Liver (tissue), 9 donors: ENCODE results near the gene CATSPER4. TPM values are rescaled to one million over a fixed set of nuclear protein-coding genes. Genes with fewer than 3 reads are reported as not detected.

ENCODE experiments used
- DNase-seq: peaks from one replicate; pipeline ENCODE4 v3.0.0-alpha.2; 2017; ENCODE audit warnings: low spot score
- H3K27ac ChIP-seq, 2 donors: one replicate each; pipeline ENCODE4 v1.7.0; 2013; ENCODE audit warnings: inconsistent platforms in 2 of 2, low read length in 2 of 2, control low read depth in 1 of 2, low read depth in 1 of 2, mild to moderate bottlenecking in 1 of 2
- H3K27me3 ChIP-seq, 4 donors: one replicate each; pipeline versions ENCODE4 v1.6.1 to v1.7.0; 2013; ENCODE audit warnings: low read length in 3 of 4, inconsistent platforms in 1 of 4, mild to moderate bottlenecking in 1 of 4, moderate library complexity in 1 of 4; ENCODE audit not compliant: control insufficient read depth in 4 of 4, insufficient read depth in 4 of 4
- H3K36me3 ChIP-seq, 4 donors: one replicate each; pipeline versions ENCODE4 v1.6.1 to v1.7.0; 2013; ENCODE audit warnings: low read length in 3 of 4, mild to moderate bottlenecking in 3 of 4, low read depth in 1 of 4, moderate library complexity in 1 of 4; ENCODE audit not compliant: control insufficient read depth in 4 of 4, insufficient read depth in 3 of 4
- H3K4me1 ChIP-seq, 4 donors: one replicate each; pipeline versions ENCODE4 v1.6.1 to v1.7.0; 2013; ENCODE audit warnings: low read length in 3 of 4, mild to moderate bottlenecking in 3 of 4, moderate library complexity in 1 of 4; ENCODE audit not compliant: control insufficient read depth in 4 of 4, insufficient read depth in 4 of 4
- H3K4me3 ChIP-seq, 3 donors: one replicate each; pipeline versions ENCODE4 v1.6.1 to v1.7.0; 2013; ENCODE audit warnings: low read length in 3 of 3, control low read depth in 1 of 3, low read depth in 1 of 3, mild to moderate bottlenecking in 1 of 3
- H3K9ac ChIP-seq, 2 donors: one replicate each; pipeline ENCODE4 v1.7.0; 2013; ENCODE audit warnings: low read length in 2 of 2, mild to moderate bottlenecking in 2 of 2, moderate library complexity in 2 of 2, control low read depth in 1 of 2, low read depth in 1 of 2
- H3K9me3 ChIP-seq, 4 donors: one replicate each; pipeline versions ENCODE4 v1.6.1 to v1.7.0; 2013; ENCODE audit warnings: low read length in 3 of 4; ENCODE audit not compliant: control insufficient read depth in 4 of 4
- EGR1 ChIP-seq, 2 donors: IDR thresholded peaks; 2 replicates each; pipeline ENCODE4 v1.6.1; 2016 to 2018; ENCODE audit warnings: antibody characterized with exemption in 2 of 2, low read depth in 2 of 2
- FOXA1 ChIP-seq: IDR thresholded peaks from 2 replicates; pipeline ENCODE4 v1.6.1; 2016; ENCODE audit warnings: antibody characterized with exemption
- FOXA2 ChIP-seq: IDR thresholded peaks from 2 replicates; pipeline ENCODE4 v1.6.1; 2016; ENCODE audit warnings: antibody characterized with exemption
- GABPA ChIP-seq, 2 donors: IDR thresholded peaks in 1 of 2; conservative IDR thresholded peaks in 1 of 2; 2 replicates each; pipeline ENCODE4 v1.6.1; 2016; ENCODE audit warnings: antibody characterized with exemption in 2 of 2, mild to moderate bottlenecking in 1 of 2, moderate library complexity in 1 of 2
- HNF4A ChIP-seq, 2 donors: conservative IDR thresholded peaks; 2 replicates each; pipeline ENCODE4 v1.6.1; 2016; ENCODE audit warnings: antibody characterized with exemption in 2 of 2, mild to moderate bottlenecking in 2 of 2
- JUND ChIP-seq, 2 donors: IDR thresholded peaks; 2 replicates each; pipeline ENCODE4 v1.6.1; 2016; ENCODE audit warnings: antibody characterized with exemption in 2 of 2
- NR2F2 ChIP-seq: IDR thresholded peaks from 2 replicates; pipeline ENCODE4 v1.6.1; 2016; ENCODE audit warnings: antibody characterized with exemption
- RAD21 ChIP-seq, 2 donors: IDR thresholded peaks; 2 replicates each; pipeline ENCODE4 v1.6.1; 2016; ENCODE audit warnings: antibody characterized with exemption in 2 of 2, mild to moderate bottlenecking in 2 of 2
- RXRA ChIP-seq, 2 donors: IDR thresholded peaks; 2 replicates each; pipeline ENCODE4 v1.6.1; 2017 to 2018; ENCODE audit warnings: antibody characterized with exemption in 2 of 2, mild to moderate bottlenecking in 1 of 2
- SP1 ChIP-seq: IDR thresholded peaks from 2 replicates; pipeline ENCODE4 v1.6.1; 2018; ENCODE audit warnings: antibody characterized with exemption, mild to moderate bottlenecking
- TAF1 ChIP-seq: conservative IDR thresholded peaks from 2 replicates; pipeline ENCODE4 v1.6.1; 2016; ENCODE audit warnings: antibody characterized with exemption, mild to moderate bottlenecking
- YY1 ChIP-seq: IDR thresholded peaks from 2 replicates; pipeline ENCODE4 v1.6.1; 2016; ENCODE audit warnings: antibody characterized with exemption, mild to moderate bottlenecking
- WGBS: extraction: QIAGEN DNeasy Blood & Tissue Kit; methylation state at CpG from one replicate; pipeline ENCODE4 v1.1.7; 2013; 5-methylcytosine and 5-hydroxymethylcytosine counted together
- polyA plus RNA-seq, 2 donors: library from polyadenylated mRNA; stranded (reverse) in 1 of 2; unstranded in 1 of 2; fragments of 200-250 nt in 1 of 2; fragments of >200 nt in 1 of 2; fragmentation: Nextera tagmentation in 1 of 2; extraction: Ambion mirVana in 1 of 2; gene quantifications; one replicate each; pipeline versions ENCODE4 v1.2.1 to v1.2.3, GENCODE V29; 2013 to 2015
- total RNA-seq, 2 donors: library from RNA; depleted of rRNA; stranded (reverse); fragments of >200 nt; gene quantifications; one replicate each; pipeline ENCODE4 v1.2.3, GENCODE V29; 2014
- TF ChIP-seq, protein P1 (sequence below): IDR thresholded peaks from 2 replicates; pipeline ENCODE4 v1.6.1; 2016; ENCODE audit warnings: antibody characterized with exemption, mild to moderate bottlenecking
- TF ChIP-seq, protein P2 (sequence below): IDR thresholded peaks from 2 replicates; pipeline ENCODE4 v1.6.1; 2016; ENCODE audit warnings: antibody characterized with exemption
- TF ChIP-seq, protein P3 (sequence below): IDR thresholded peaks from 2 replicates; pipeline ENCODE4 v1.6.1; 2016; ENCODE audit warnings: antibody characterized with exemption
- TF ChIP-seq, protein P4 (sequence below): fragments of 150-350 bp; IDR thresholded peaks from 2 replicates; pipeline ENCODE4 v1.5.1; 2017; ENCODE audit warnings: improper control_type of control experiment, low read depth, low read length; ENCODE audit not compliant: missing input control
- donor health status: healthy.
- donor health status: healthy.
- donor health status: healthy.
- donor health status: healthy.
- donor health status: healthy.

The CATSPER4 gene
- total and polyA plus RNA-seq, 4 donors = not detected

DNA sequence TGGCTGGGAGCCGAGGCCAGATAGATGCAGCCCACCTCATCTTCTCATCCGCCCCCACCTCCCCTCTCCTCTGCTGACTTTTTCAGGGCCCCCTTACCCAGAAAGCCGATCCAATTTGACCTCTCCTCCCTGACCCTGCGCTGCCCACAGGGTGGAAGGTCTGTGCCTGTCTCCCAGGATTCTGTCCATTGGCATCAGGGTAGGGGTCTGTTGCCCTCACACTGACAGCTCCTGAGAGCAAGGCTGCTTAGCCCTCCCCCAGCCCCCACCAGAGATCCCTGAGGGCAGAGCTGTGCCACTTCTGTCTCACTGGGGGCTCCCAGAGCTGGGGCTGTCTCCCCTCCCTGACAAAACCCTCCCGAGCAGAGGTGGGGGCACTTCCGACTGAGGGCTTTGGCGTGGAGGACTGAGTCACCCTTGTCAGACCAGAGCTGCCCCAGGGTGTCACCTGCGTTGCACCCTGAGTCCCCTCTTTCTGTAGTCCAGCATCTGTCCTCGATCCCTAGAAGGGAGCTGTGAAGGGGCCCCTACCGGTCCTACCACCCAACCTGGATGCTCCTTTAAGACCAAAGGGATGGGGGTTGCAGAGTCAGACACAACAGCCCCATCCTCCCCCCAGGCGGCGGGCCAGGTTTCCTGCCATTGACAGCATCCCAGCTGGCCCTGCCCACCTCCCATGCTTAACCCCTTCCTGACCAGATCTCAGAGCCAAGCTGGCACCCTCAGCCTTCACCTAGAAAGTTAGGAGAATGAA, 33.9 kb upstream of the CATSPER4 start:
- H3K9ac ChIP-seq = no peak overlapping the region
- peaks cover 5 to 8% (median 7%) of the 10 kb centered on the region in 4 donors for H3K4me1 ChIP-seq
- no peak overlapping the region for H3K4me3 ChIP-seq
- no peaks in the 10 kb centered on the region for H3K36me3 ChIP-seq
- H3K27me3 ChIP-seq = peaks cover 0 to 4% (median 0%) of the 10 kb centered on the region in 4 donors
- H3K9me3 ChIP-seq = no peaks in the 10 kb centered on the region
- TF ChIP-seq, protein P1, sequence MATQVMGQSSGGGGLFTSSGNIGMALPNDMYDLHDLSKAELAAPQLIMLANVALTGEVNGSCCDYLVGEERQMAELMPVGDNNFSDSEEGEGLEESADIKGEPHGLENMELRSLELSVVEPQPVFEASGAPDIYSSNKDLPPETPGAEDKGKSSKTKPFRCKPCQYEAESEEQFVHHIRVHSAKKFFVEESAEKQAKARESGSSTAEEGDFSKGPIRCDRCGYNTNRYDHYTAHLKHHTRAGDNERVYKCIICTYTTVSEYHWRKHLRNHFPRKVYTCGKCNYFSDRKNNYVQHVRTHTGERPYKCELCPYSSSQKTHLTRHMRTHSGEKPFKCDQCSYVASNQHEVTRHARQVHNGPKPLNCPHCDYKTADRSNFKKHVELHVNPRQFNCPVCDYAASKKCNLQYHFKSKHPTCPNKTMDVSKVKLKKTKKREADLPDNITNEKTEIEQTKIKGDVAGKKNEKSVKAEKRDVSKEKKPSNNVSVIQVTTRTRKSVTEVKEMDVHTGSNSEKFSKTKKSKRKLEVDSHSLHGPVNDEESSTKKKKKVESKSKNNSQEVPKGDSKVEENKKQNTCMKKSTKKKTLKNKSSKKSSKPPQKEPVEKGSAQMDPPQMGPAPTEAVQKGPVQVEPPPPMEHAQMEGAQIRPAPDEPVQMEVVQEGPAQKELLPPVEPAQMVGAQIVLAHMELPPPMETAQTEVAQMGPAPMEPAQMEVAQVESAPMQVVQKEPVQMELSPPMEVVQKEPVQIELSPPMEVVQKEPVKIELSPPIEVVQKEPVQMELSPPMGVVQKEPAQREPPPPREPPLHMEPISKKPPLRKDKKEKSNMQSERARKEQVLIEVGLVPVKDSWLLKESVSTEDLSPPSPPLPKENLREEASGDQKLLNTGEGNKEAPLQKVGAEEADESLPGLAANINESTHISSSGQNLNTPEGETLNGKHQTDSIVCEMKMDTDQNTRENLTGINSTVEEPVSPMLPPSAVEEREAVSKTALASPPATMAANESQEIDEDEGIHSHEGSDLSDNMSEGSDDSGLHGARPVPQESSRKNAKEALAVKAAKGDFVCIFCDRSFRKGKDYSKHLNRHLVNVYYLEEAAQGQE = no peak
- TF ChIP-seq RAD21 (IDR thresholded peaks at IDR 0.05) (no peak), YY1 (no peak), TAF1 (no peak), SP1 (no peak), GABPA (IDR thresholded peaks at IDR 0.05 in 1 of 2, conservative IDR thresholded peaks at IDR 0.05 in 1 of 2) (no peak), RXRA (IDR thresholded peaks at IDR 0.05) (no peak), EGR1 (IDR thresholded peaks at IDR 0.05; ENCODE audit: low read depth in 2 of 2) (no peak), HNF4A (conservative IDR thresholded peaks at IDR 0.05) (no peak), FOXA2 (no peak), FOXA1 (no peak), JUND (IDR thresholded peaks at IDR 0.05) (no peak), NR2F2 (no peak)
- TF ChIP-seq, protein P2, sequence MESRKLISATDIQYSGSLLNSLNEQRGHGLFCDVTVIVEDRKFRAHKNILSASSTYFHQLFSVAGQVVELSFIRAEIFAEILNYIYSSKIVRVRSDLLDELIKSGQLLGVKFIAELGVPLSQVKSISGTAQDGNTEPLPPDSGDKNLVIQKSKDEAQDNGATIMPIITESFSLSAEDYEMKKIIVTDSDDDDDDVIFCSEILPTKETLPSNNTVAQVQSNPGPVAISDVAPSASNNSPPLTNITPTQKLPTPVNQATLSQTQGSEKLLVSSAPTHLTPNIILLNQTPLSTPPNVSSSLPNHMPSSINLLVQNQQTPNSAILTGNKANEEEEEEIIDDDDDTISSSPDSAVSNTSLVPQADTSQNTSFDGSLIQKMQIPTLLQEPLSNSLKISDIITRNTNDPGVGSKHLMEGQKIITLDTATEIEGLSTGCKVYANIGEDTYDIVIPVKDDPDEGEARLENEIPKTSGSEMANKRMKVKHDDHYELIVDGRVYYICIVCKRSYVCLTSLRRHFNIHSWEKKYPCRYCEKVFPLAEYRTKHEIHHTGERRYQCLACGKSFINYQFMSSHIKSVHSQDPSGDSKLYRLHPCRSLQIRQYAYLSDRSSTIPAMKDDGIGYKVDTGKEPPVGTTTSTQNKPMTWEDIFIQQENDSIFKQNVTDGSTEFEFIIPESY = no peak
- TF ChIP-seq, protein P3, sequence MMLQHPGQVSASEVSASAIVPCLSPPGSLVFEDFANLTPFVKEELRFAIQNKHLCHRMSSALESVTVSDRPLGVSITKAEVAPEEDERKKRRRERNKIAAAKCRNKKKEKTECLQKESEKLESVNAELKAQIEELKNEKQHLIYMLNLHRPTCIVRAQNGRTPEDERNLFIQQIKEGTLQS = no peak
- TF ChIP-seq, protein P4, sequence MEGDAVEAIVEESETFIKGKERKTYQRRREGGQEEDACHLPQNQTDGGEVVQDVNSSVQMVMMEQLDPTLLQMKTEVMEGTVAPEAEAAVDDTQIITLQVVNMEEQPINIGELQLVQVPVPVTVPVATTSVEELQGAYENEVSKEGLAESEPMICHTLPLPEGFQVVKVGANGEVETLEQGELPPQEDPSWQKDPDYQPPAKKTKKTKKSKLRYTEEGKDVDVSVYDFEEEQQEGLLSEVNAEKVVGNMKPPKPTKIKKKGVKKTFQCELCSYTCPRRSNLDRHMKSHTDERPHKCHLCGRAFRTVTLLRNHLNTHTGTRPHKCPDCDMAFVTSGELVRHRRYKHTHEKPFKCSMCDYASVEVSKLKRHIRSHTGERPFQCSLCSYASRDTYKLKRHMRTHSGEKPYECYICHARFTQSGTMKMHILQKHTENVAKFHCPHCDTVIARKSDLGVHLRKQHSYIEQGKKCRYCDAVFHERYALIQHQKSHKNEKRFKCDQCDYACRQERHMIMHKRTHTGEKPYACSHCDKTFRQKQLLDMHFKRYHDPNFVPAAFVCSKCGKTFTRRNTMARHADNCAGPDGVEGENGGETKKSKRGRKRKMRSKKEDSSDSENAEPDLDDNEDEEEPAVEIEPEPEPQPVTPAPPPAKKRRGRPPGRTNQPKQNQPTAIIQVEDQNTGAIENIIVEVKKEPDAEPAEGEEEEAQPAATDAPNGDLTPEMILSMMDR = no peak
- no peak for DNase-seq
- no peak overlapping the region for H3K27ac ChIP-seq
- WGBS = 26% methylated on average over 12 of the region's 12 CpGs
